SK-N-SH (cell line): ENCODE data around the gene FPR1. TPM values are rescaled to one million over a fixed set of nuclear protein-coding genes. Genes with fewer than 3 reads are reported as not detected.

Experiments used
- CTCF ChIA-PET: fragments of 300-600, 350-600 bp; formaldehyde crosslinking; extraction: SDS; loops from one replicate; lab custom pipeline; 2021; lab: Yijun Ruan, JAX
- POLR2A ChIA-PET: fragments of 350-600 bp; sonication (Branson Sonifier 250); formaldehyde crosslinking; extraction: SDS; loops from one replicate; lab custom pipeline; 2020; ENCODE audit warnings: antibody characterized with exemption, inconsistent platforms; lab: Yijun Ruan, JAX
- DNase-seq: peaks from one replicate; pipeline ENCODE4 v3.0.0; 2012
- H2AFZ ChIP-seq: fragments of 200-600 bp; sonication (generic); 2 replicates; pipeline ENCODE4 v1.8.1; 2016; ENCODE audit warnings: antibody characterized with exemption, mild to moderate bottlenecking, low read depth
- H3F3A ChIP-seq: fragments of 200-600 bp; sonication (generic); replicated peaks from 2 replicates; pipeline ENCODE3; 2016; ENCODE audit warnings: antibody characterized with exemption, mild to moderate bottlenecking; ENCODE audit not compliant: insufficient read depth
- H3K27ac ChIP-seq, 2 experiments: fragments of 200-500 bp in 1 of 2; fragments of 200-600 bp in 1 of 2; sonication (Bioruptor generic) in 1 of 2; sonication (generic), shearing (Covaris generic) in 1 of 2; 2 replicates each; pipeline versions ENCODE4 v1.5.1 to v1.6.1; 2014 to 2016; ENCODE audit warnings: low read depth in 2 of 2, inconsistent platforms in 1 of 2, low read length in 1 of 2, mild to moderate bottlenecking in 1 of 2, mixed read lengths in 1 of 2
- H3K27me3 ChIP-seq: fragments of 200-600 bp; sonication (generic), shearing (Covaris generic); 2 replicates; pipeline ENCODE4 v1.6.1; 2016; ENCODE audit warnings: mixed run types; ENCODE audit not compliant: insufficient read depth
- H3K36me3 ChIP-seq, 2 experiments: fragments of 200-500 bp in 1 of 2; fragments of 200-600 bp in 1 of 2; sonication (Bioruptor generic) in 1 of 2; sonication (generic) in 1 of 2; replicated peaks in 1 of 2; 2 replicates each; pipeline versions ENCODE3 to v1.5.1; 2014 to 2016; ENCODE audit warnings: low read length in 1 of 2, mild to moderate bottlenecking in 1 of 2; ENCODE audit not compliant: insufficient read depth in 2 of 2, control insufficient read depth in 1 of 2
- H3K4me1 ChIP-seq, 2 experiments: fragments of 200-500 bp in 1 of 2; fragments of 200-600 bp in 1 of 2; sonication (Bioruptor generic) in 1 of 2; sonication (generic), shearing (Covaris generic) in 1 of 2; 2 replicates each; pipeline versions ENCODE4 v1.5.1 to v1.6.1; 2014 to 2016; ENCODE audit warnings: low read depth in 1 of 2, low read length in 1 of 2, mixed run types in 1 of 2; ENCODE audit not compliant: insufficient read depth in 2 of 2, control insufficient read depth in 1 of 2
- H3K4me2 ChIP-seq: fragments of 200-600 bp; sonication (generic), shearing (Covaris generic); 2 replicates; pipeline ENCODE4 v1.6.1; 2017; ENCODE audit warnings: mixed run types
- H3K4me3 ChIP-seq, 2 experiments: fragments of 200-500 bp in 1 of 2; fragments of 200-600 bp in 1 of 2; sonication (Bioruptor generic) in 1 of 2; sonication (generic), shearing (Covaris generic) in 1 of 2; 2 replicates each; pipeline versions ENCODE4 v1.5.1 to v1.8.1; 2014 to 2016; ENCODE audit warnings: low read depth in 2 of 2, inconsistent platforms in 1 of 2, low read length in 1 of 2, mild to moderate bottlenecking in 1 of 2, mixed read lengths in 1 of 2, moderate library complexity in 1 of 2
- H3K79me2 ChIP-seq: fragments of 200-600 bp; sonication (generic); 2 replicates; pipeline ENCODE4 v1.8.1; 2017; ENCODE audit warnings: mild to moderate bottlenecking; ENCODE audit not compliant: insufficient read depth
- H3K9ac ChIP-seq: fragments of 200-600 bp; sonication (generic); 2 replicates; pipeline ENCODE4 v1.6.1; 2017; ENCODE audit warnings: mixed run types
- H3K9me2 ChIP-seq: fragments of 200-600 bp; sonication (generic); 2 replicates; pipeline ENCODE4 v1.6.1; 2017; ENCODE audit warnings: mixed run types
- H3K9me3 ChIP-seq: fragments of 200-600 bp; sonication (generic); 2 replicates; pipeline ENCODE4 v1.6.1; 2017; ENCODE audit warnings: mixed run types, mild to moderate bottlenecking, moderate library complexity
- H4K20me1 ChIP-seq: fragments of 200-600 bp; sonication (generic); 2 replicates; pipeline ENCODE4 v1.6.1; 2017; ENCODE audit warnings: mild to moderate bottlenecking, mixed run types; ENCODE audit not compliant: insufficient read depth
- CHD2 ChIP-seq: fragments of 150-350 bp; IDR thresholded peaks from 2 replicates; pipeline ENCODE4 v1.6.1; 2018; ENCODE audit warnings: low read length; ENCODE audit not compliant: partially characterized antibody
- EP300 ChIP-seq, 2 experiments: IDR thresholded peaks; 2 replicates each; pipeline versions ENCODE4 v1.4.0 to v1.6.1; 2012; ENCODE audit warnings: borderline replicate concordance in 1 of 2, low read depth in 1 of 2, low read length in 1 of 2
- EZH2phosphoT487 ChIP-seq: fragments of 200-600 bp; sonication (generic); IDR thresholded peaks from 2 replicates; pipeline ENCODE4 v1.6.1; 2017; ENCODE audit warnings: low read depth, mixed run types, mild to moderate bottlenecking, antibody characterized with exemption, moderate library complexity, borderline replicate concordance
- FOXM1 ChIP-seq: IDR thresholded peaks from 2 replicates; pipeline ENCODE4 v1.4.0; 2012; ENCODE audit warnings: low read depth, mild to moderate bottlenecking
- JUND ChIP-seq: IDR thresholded peaks from 2 replicates; pipeline ENCODE4 v1.4.0; 2012
- RAD21 ChIP-seq: IDR thresholded peaks from 2 replicates; pipeline ENCODE4 v1.6.1; 2012; ENCODE audit warnings: mild to moderate bottlenecking, low read length
- RXRA ChIP-seq: IDR thresholded peaks from 2 replicates; pipeline ENCODE4 v1.4.0; 2012; ENCODE audit warnings: low read depth, mild to moderate bottlenecking, borderline replicate concordance
- SIN3A ChIP-seq: IDR thresholded peaks from 2 replicates; pipeline ENCODE4 v1.6.1; 2012; ENCODE audit warnings: low read depth, mild to moderate bottlenecking, low read length, moderate library complexity, borderline replicate concordance
- SMC3 ChIP-seq: IDR thresholded peaks from 2 replicates; pipeline ENCODE4 v1.6.1; 2012; ENCODE audit warnings: low read depth, low read length, improper control_type of control experiment
- YY1 ChIP-seq: IDR thresholded peaks from 2 replicates; pipeline ENCODE4 v1.4.0; 2012; ENCODE audit warnings: low read depth, mild to moderate bottlenecking
- WGBS: methylation state at CpG from one replicate; pipeline ENCODE4 v1.1.6; 2017; ENCODE audit warnings: low lambda C conversion rate; 5-methylcytosine and 5-hydroxymethylcytosine counted together
- polyA plus RNA-seq, 3 experiments: library from polyadenylated mRNA; depleted of rRNA; stranded (reverse); fragments of >200 nt; gene quantifications; 2 replicates each; pipeline ENCODE4 v1.2.3, GENCODE V29; 2012
- TF ChIP-seq, protein P1 (sequence below): IDR thresholded peaks from 2 replicates; pipeline ENCODE4 v1.4.0; 2012; ENCODE audit warnings: low read depth
- TF ChIP-seq, protein P2 (sequence below): IDR thresholded peaks from 2 replicates; pipeline ENCODE4 v1.4.0; 2012; ENCODE audit warnings: low read depth, borderline replicate concordance
- TF ChIP-seq, protein P3 (sequence below): fragments of 150-350 bp; IDR thresholded peaks from 2 replicates; pipeline ENCODE4 v1.6.1; 2016; ENCODE audit warnings: mild to moderate bottlenecking, low read depth, low read length
- TF ChIP-seq, protein P4 (sequence below): fragments of 150-350 bp; IDR thresholded peaks from 2 replicates; pipeline ENCODE4 v1.6.1; 2017; ENCODE audit warnings: antibody characterized with exemption, low read length, low read depth, borderline replicate concordance
- TF ChIP-seq, protein P5 (sequence below): IDR thresholded peaks from 2 replicates; pipeline ENCODE4 v1.6.1; 2012; ENCODE audit warnings: mild to moderate bottlenecking, low read depth, low read length, moderate library complexity

The FPR1 gene
- polyA plus RNA-seq, 1 of the 3 experiments (the other 2 are of a cell fraction), result not detected

DNA sequence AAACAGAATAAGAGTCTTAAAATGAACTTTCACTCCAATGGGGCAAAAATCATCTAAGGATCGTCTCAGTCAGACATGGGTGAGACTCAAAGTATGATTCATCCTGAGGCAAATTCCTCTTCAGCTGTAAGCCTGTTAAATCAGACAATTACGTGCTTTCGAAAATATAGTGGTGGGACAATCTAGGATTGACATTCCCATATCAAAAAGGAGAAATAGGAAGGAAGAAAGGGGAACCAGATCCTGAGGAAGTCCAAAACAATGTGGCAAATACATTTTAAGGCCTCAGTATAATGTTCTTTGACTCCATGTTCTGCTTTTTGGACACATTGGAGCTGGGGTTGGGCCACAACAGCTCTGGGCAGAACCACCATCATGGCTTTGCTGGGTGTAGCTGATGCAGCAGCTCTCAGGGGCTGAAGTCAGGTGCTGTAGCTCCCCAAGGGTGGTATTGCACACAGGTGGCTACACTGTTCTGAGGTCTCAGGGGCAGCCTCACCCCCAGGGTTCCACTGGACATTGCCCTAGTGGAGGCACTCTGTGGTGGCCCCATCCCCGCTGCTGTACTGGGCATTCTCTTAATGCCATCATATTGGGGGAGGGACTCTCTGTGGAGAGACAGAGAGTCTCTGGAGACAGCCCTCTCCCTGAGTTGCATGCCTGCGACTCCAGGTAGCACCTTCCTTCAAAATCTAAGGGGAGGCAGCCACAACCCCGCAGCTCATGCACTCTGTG lies 37.5 kb upstream of the FPR1 start:
- Histone ChIP-seq H4K20me1 (no peaks in the 10 kb centered on the region), H2AFZ (no peak overlapping the region; the same call in 1 of the 2 replicates), H3K9me2 (no peaks in the 10 kb centered on the region), H3K9me3 (no peaks in the 10 kb centered on the region), H3K4me1 (peaks cover 0 to 25% of the 10 kb centered on the region in 2 experiments; a peak in 1 of 4 replicates), H3F3A (peaks cover 35% of the 10 kb centered on the region), H3K4me3 (no peak overlapping the region), H3K4me2 (0 out of 2 replicates have a peak overlapping the region, but pooled peaks have one; percentile 13), H3K27me3 (no peaks in the 10 kb centered on the region), H3K36me3 (no peaks in the 10 kb centered on the region), H3K9ac (peak overlapping the region; percentile 31; the same call in 1 of the 2 replicates), H3K79me2 (no peaks in the 10 kb centered on the region), H3K27ac (peak overlapping the region in 1 of 2 experiments; percentile 70; a peak in 2 of 4 replicates)
- POLR2A ChIA-PET, result no interaction called here
- no peak for DNase-seq
- TF ChIP-seq, protein P1, sequence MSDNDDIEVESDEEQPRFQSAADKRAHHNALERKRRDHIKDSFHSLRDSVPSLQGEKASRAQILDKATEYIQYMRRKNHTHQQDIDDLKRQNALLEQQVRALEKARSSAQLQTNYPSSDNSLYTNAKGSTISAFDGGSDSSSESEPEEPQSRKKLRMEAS, result no peak
- no peak for TF ChIP-seq EP300 (IDR thresholded peaks at IDR 0.05; ENCODE audit: borderline replicate concordance in 1 of 2, low read depth in 1 of 2, low read length in 1 of 2)
- TF ChIP-seq, protein P2, sequence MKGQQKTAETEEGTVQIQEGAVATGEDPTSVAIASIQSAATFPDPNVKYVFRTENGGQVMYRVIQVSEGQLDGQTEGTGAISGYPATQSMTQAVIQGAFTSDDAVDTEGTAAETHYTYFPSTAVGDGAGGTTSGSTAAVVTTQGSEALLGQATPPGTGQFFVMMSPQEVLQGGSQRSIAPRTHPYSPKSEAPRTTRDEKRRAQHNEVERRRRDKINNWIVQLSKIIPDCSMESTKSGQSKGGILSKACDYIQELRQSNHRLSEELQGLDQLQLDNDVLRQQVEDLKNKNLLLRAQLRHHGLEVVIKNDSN, result no peak
- no peak for TF ChIP-seq SMC3
- TF ChIP-seq RAD21, result no peak
- TF ChIP-seq JUND, result no peak
- TF ChIP-seq SIN3A, result no peak
- no peak for TF ChIP-seq RXRA
- no peak for TF ChIP-seq FOXM1
- TF ChIP-seq, protein P3, sequence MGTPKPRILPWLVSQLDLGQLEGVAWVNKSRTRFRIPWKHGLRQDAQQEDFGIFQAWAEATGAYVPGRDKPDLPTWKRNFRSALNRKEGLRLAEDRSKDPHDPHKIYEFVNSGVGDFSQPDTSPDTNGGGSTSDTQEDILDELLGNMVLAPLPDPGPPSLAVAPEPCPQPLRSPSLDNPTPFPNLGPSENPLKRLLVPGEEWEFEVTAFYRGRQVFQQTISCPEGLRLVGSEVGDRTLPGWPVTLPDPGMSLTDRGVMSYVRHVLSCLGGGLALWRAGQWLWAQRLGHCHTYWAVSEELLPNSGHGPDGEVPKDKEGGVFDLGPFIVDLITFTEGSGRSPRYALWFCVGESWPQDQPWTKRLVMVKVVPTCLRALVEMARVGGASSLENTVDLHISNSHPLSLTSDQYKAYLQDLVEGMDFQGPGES, result no peak
- no peak for TF ChIP-seq EZH2phosphoT487
- TF ChIP-seq, protein P4, sequence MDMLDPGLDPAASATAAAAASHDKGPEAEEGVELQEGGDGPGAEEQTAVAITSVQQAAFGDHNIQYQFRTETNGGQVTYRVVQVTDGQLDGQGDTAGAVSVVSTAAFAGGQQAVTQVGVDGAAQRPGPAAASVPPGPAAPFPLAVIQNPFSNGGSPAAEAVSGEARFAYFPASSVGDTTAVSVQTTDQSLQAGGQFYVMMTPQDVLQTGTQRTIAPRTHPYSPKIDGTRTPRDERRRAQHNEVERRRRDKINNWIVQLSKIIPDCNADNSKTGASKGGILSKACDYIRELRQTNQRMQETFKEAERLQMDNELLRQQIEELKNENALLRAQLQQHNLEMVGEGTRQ, result no peak
- TF ChIP-seq, protein P5, sequence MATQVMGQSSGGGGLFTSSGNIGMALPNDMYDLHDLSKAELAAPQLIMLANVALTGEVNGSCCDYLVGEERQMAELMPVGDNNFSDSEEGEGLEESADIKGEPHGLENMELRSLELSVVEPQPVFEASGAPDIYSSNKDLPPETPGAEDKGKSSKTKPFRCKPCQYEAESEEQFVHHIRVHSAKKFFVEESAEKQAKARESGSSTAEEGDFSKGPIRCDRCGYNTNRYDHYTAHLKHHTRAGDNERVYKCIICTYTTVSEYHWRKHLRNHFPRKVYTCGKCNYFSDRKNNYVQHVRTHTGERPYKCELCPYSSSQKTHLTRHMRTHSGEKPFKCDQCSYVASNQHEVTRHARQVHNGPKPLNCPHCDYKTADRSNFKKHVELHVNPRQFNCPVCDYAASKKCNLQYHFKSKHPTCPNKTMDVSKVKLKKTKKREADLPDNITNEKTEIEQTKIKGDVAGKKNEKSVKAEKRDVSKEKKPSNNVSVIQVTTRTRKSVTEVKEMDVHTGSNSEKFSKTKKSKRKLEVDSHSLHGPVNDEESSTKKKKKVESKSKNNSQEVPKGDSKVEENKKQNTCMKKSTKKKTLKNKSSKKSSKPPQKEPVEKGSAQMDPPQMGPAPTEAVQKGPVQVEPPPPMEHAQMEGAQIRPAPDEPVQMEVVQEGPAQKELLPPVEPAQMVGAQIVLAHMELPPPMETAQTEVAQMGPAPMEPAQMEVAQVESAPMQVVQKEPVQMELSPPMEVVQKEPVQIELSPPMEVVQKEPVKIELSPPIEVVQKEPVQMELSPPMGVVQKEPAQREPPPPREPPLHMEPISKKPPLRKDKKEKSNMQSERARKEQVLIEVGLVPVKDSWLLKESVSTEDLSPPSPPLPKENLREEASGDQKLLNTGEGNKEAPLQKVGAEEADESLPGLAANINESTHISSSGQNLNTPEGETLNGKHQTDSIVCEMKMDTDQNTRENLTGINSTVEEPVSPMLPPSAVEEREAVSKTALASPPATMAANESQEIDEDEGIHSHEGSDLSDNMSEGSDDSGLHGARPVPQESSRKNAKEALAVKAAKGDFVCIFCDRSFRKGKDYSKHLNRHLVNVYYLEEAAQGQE, result no peak
- no peak for TF ChIP-seq CHD2
- TF ChIP-seq YY1, result no peak
- CTCF ChIA-PET, result interaction anchor here (1.8 kb wide), 1 partner anchor 11 kb away, joined by 6 read pairs; no protein-coding TSS in a partner anchor
- WGBS, result under 1% methylated on average over 5 of the region's 6 CpGs
